ENCODE data around the gene COX6A1.

- TF ChIP-seq, protein P1, sequence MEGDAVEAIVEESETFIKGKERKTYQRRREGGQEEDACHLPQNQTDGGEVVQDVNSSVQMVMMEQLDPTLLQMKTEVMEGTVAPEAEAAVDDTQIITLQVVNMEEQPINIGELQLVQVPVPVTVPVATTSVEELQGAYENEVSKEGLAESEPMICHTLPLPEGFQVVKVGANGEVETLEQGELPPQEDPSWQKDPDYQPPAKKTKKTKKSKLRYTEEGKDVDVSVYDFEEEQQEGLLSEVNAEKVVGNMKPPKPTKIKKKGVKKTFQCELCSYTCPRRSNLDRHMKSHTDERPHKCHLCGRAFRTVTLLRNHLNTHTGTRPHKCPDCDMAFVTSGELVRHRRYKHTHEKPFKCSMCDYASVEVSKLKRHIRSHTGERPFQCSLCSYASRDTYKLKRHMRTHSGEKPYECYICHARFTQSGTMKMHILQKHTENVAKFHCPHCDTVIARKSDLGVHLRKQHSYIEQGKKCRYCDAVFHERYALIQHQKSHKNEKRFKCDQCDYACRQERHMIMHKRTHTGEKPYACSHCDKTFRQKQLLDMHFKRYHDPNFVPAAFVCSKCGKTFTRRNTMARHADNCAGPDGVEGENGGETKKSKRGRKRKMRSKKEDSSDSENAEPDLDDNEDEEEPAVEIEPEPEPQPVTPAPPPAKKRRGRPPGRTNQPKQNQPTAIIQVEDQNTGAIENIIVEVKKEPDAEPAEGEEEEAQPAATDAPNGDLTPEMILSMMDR (IDR thresholded peaks at IDR 0.05), result no peak
- TF ChIP-seq POLR2A (IDR thresholded peaks at IDR 0.05) (no peak), POLR2AphosphoS5 (IDR thresholded peaks at IDR 0.05) (no peak), EP300 (IDR thresholded peaks at IDR 0.05; ENCODE audit: low read depth) (no peak)
Measured at GRCh38 chr12:120388691-120389481, 49.0 kb upstream of the COX6A1 start.
